H1 (cell line): ENCODE results near the gene UQCRQ. TPM values are rescaled to one million over a fixed set of nuclear protein-coding genes. Genes with fewer than 3 reads are reported as not detected.

ENCODE experiments used
- CTCF ChIA-PET: fragments of 300-600 bp; sonication (Branson Sonifier 250); formaldehyde crosslinking; loops from one replicate; lab custom pipeline; 2021; ENCODE audit not compliant: partially characterized antibody; lab: Charles Lee
- POLR2A ChIA-PET: fragments of 300-600 bp; sonication (Branson Sonifier 250); formaldehyde crosslinking; loops from one replicate; lab custom pipeline; 2021; ENCODE audit warnings: inconsistent platforms; ENCODE audit not compliant: partially characterized antibody; lab: Charles Lee
- DNase-seq, 2 experiments: peaks; one replicate each; pipeline versions ENCODE4 v3.0.0 to v3.0.0-alpha.2; 2010 to 2022; ENCODE audit warnings: low spot score in 2 of 2, low read depth in 1 of 2, mixed read lengths in 1 of 2
- FAIRE-seq: peaks from 2 replicates; lab custom pipeline; 2011; peaks lifted over from hg19 to GRCh38; lab: Jason Lieb, UNC
- H2AFZ ChIP-seq: 2 replicates; pipeline ENCODE4 v1.8.1; 2012; ENCODE audit warnings: low read length, inconsistent platforms
- H2AK5ac ChIP-seq: 2 replicates; pipeline ENCODE4 v1.6.1; 2013; ENCODE audit warnings: low read depth, low read length
- H2BK120ac ChIP-seq: replicated peaks from 2 replicates; pipeline ENCODE3; 2013; ENCODE audit warnings: low read depth, low read length, inconsistent platforms
- H2BK12ac ChIP-seq: 2 replicates; pipeline ENCODE4 v1.6.1; 2013; ENCODE audit warnings: low read depth, low read length
- H2BK15ac ChIP-seq: 2 replicates; pipeline ENCODE4 v1.6.1; 2013; ENCODE audit warnings: low read length
- H2BK20ac ChIP-seq: 2 replicates; pipeline ENCODE4 v1.6.1; 2013; ENCODE audit warnings: low read length
- H2BK5ac ChIP-seq: 2 replicates; pipeline ENCODE4 v1.6.1; 2013; ENCODE audit warnings: low read depth, low read length
- H3K14ac ChIP-seq: 2 replicates; pipeline ENCODE4 v1.6.1; 2013; ENCODE audit warnings: inconsistent platforms; ENCODE audit not compliant: insufficient read length
- H3K18ac ChIP-seq: 2 replicates; pipeline ENCODE4 v1.6.1; 2013; ENCODE audit warnings: low read length; ENCODE audit errors: extremely low read depth
- H3K23ac ChIP-seq: 2 replicates; pipeline ENCODE4 v1.6.1; 2013; ENCODE audit warnings: inconsistent platforms; ENCODE audit not compliant: insufficient read length
- H3K23me2 ChIP-seq: 2 replicates; pipeline ENCODE4 v1.6.1; 2013; ENCODE audit warnings: low read depth, low read length
- H3K27ac ChIP-seq: 2 replicates; pipeline ENCODE4 v1.6.1; 2011; ENCODE audit warnings: low read depth, low read length, inconsistent platforms
- H3K27me3 ChIP-seq, 4 experiments: replicated peaks in 1 of 4; 1 replicate in 1 of 4; 2 replicates in 3 of 4; pipeline versions ENCODE4 v1.6.1 to v1.8.1; 2011 to 2013; ENCODE audit warnings: low read length in 3 of 4, mild to moderate bottlenecking in 3 of 4, inconsistent platforms in 2 of 4, mixed read lengths in 2 of 4, moderate library complexity in 1 of 4; ENCODE audit not compliant: control insufficient read depth in 3 of 4, insufficient read depth in 3 of 4; ENCODE audit errors: extremely low read depth in 1 of 4
- H3K36me3 ChIP-seq, 4 experiments: 2 replicates each; pipeline versions ENCODE4 v1.6.1 to v1.8.1; 2011 to 2013; ENCODE audit warnings: mild to moderate bottlenecking in 4 of 4, low read length in 3 of 4, moderate library complexity in 2 of 4, control low read depth in 1 of 4, inconsistent platforms in 1 of 4; ENCODE audit not compliant: insufficient read depth in 4 of 4, control insufficient read depth in 2 of 4
- H3K4ac ChIP-seq: replicated peaks from 2 replicates; pipeline ENCODE3; 2013; ENCODE audit warnings: low read length, low read depth, mixed read lengths, inconsistent platforms; ENCODE audit not compliant: insufficient read length
- H3K4me1 ChIP-seq, 4 experiments: replicated peaks in 1 of 4; 1 replicate in 1 of 4; 2 replicates in 3 of 4; pipeline versions ENCODE4 v1.6.1 to v1.8.1; 2011 to 2013; ENCODE audit warnings: low read length in 3 of 4, inconsistent platforms in 2 of 4, mixed read lengths in 1 of 4; ENCODE audit not compliant: insufficient read depth in 4 of 4, control insufficient read depth in 3 of 4
- H3K4me2 ChIP-seq, 2 experiments: 2 replicates each; pipeline versions ENCODE4 v1.6.1 to v1.8.1; 2011 to 2013; ENCODE audit warnings: low read depth in 2 of 2, low read length in 2 of 2, control low read depth in 1 of 2, inconsistent platforms in 1 of 2, mild to moderate bottlenecking in 1 of 2; ENCODE audit not compliant: insufficient read depth in 1 of 2
- H3K4me3 ChIP-seq, 4 experiments: fragments of 200-600, 300-600 bp in 1 of 4; sonication (generic), shearing (Covaris generic), sonication (Bioruptor Twin) in 1 of 4; 2 replicates each; pipeline versions ENCODE4 v1.5.1 to v1.8.1; 2011 to 2016; ENCODE audit warnings: low read length in 4 of 4, low read depth in 3 of 4, control low read depth in 2 of 4, inconsistent platforms in 2 of 4, mild to moderate bottlenecking in 2 of 4, mixed read lengths in 1 of 4, moderate library complexity in 1 of 4; ENCODE audit not compliant: insufficient read depth in 2 of 4; ENCODE audit errors: extremely low read depth in 1 of 4
- H3K56ac ChIP-seq: replicated peaks from 2 replicates; pipeline ENCODE3; 2013; ENCODE audit warnings: low read depth, mild to moderate bottlenecking, mixed read lengths, low read length, inconsistent platforms; ENCODE audit not compliant: insufficient read length
- H3K79me1 ChIP-seq: 2 replicates; pipeline ENCODE4 v1.6.1; 2013; ENCODE audit warnings: low read depth, low read length, control low read depth
- H3K79me2 ChIP-seq, 2 experiments: 2 replicates each; pipeline versions ENCODE4 v1.6.1 to v1.8.1; 2012 to 2013; ENCODE audit warnings: low read length in 2 of 2, mild to moderate bottlenecking in 2 of 2, inconsistent platforms in 1 of 2; ENCODE audit not compliant: insufficient read depth in 2 of 2, control insufficient read depth in 1 of 2
- H3K9ac ChIP-seq, 4 experiments: replicated peaks in 1 of 4; 1 replicate in 1 of 4; 2 replicates in 3 of 4; pipeline versions ENCODE4 v1.6.1 to v1.8.1; 2011 to 2013; ENCODE audit warnings: low read depth in 3 of 4, low read length in 3 of 4, control low read depth in 2 of 4, mild to moderate bottlenecking in 2 of 4, moderate library complexity in 2 of 4, inconsistent platforms in 1 of 4; ENCODE audit errors: extremely low read depth in 1 of 4
- H3K9me3 ChIP-seq, 2 experiments: 2 replicates each; pipeline versions ENCODE4 v1.6.1 to v1.8.1; 2012 to 2013; ENCODE audit warnings: mild to moderate bottlenecking in 2 of 2, moderate library complexity in 2 of 2, control low read depth in 1 of 2, inconsistent platforms in 1 of 2, low read depth in 1 of 2, low read length in 1 of 2, mixed read lengths in 1 of 2; ENCODE audit not compliant: insufficient read depth in 2 of 2
- H4K20me1 ChIP-seq, 2 experiments: replicated peaks in 1 of 2; 2 replicates each; pipeline versions ENCODE3 to v1.8.1; 2011 to 2013; ENCODE audit warnings: inconsistent platforms in 2 of 2, low read length in 2 of 2, mild to moderate bottlenecking in 1 of 2; ENCODE audit not compliant: insufficient read depth in 2 of 2, control insufficient read depth in 1 of 2
- H4K5ac ChIP-seq: 2 replicates; pipeline ENCODE4 v1.6.1; 2013; ENCODE audit warnings: low read length, low read depth, mixed read lengths, inconsistent platforms; ENCODE audit not compliant: insufficient read length
- H4K8ac ChIP-seq: 2 replicates; pipeline ENCODE4 v1.8.0; 2013; ENCODE audit warnings: mild to moderate bottlenecking, moderate library complexity, low read length, inconsistent platforms; ENCODE audit not compliant: insufficient read depth; ENCODE audit errors: extremely low read depth
- H4K91ac ChIP-seq: replicated peaks from 2 replicates; pipeline ENCODE3; 2013; ENCODE audit warnings: low read length, mixed read lengths, inconsistent platforms; ENCODE audit not compliant: insufficient read length
- JUND ChIP-seq: IDR thresholded peaks from 2 replicates; pipeline ENCODE4 v1.6.1; 2011; ENCODE audit warnings: mild to moderate bottlenecking, improper control_type of control experiment, low read length
- YY1 ChIP-seq: IDR thresholded peaks from 2 replicates; pipeline ENCODE4 v1.6.1; 2011; ENCODE audit warnings: low read depth, mild to moderate bottlenecking, low read length
- WGBS, 2 experiments: shearing (Covaris generic) in 1 of 2; methylation state at CpG; one replicate each; pipeline versions ENCODE4 v1.1.6 to v1.1.7; 2013 to 2015; ENCODE audit warnings: low lambda C conversion rate in 2 of 2, mixed read lengths in 2 of 2, inconsistent platforms in 1 of 2, low coverage in 1 of 2, missing lambda C conversion rate in 1 of 2; ENCODE audit not compliant: insufficient replicate concordance in 2 of 2, insufficient coverage in 1 of 2, insufficient read length in 1 of 2; ENCODE audit errors: extremely low coverage in 1 of 2, missing lambda C conversion rate in 1 of 2; 5-methylcytosine and 5-hydroxymethylcytosine counted together
- polyA plus RNA-seq, 7 experiments: library from polyadenylated mRNA; depleted of rRNA in 3 of 7; stranded (reverse) in 5 of 7; unstranded in 2 of 7; fragments of >200 nt in 5 of 7; fragments of 200-250 nt in 2 of 7; gene quantifications; 1 replicate in 5 of 7; 2 replicates in 1 of 7; 4 replicates in 1 of 7; pipeline versions ENCODE4 v1.2.1 to v1.2.3, GENCODE V29; 2011 to 2013; ENCODE audit warnings: missing spikeins in 2 of 7, mixed read lengths in 2 of 7
- total RNA-seq: library from RNA; stranded (reverse); fragmentation: NEBNext Ultra II Directional; extraction: Animal tissue kit (Norgen Biotek cat#: 25700); gene quantifications from 2 replicates; pipeline ENCODE4 v1.2.1, GENCODE V29; 2021

UQCRQ gene
- total and polyA plus RNA-seq, 2 of the 8 experiments (the other 6 are each of a cell fraction or from before 2014, with no cell fraction given), result 177 to 293 TPM

DNA sequence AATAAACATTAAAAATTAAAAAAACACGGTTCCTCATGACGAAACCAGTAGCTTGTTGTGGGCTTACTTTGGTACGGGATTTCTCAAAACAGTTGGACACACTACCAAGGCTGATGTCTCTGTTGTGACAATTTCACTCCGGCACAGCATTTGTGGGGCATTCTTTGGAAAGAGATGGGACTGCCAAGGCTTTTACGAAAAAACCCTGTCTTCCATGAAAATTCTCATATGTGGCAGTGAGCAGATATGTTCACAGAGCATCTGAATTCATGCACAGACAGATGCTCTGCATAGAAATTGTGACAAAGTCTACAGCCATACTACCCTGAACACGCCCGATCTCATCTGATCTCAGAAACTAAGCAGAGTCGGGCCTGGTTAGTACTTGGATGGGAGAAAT, 18.2 kb upstream of the UQCRQ start:
- POLR2A ChIA-PET, result no interaction called here
- FAIRE-seq, result no peak

More for the DNA sequence above, 18.2 kb upstream of the UQCRQ start:
- H3K9me3 ChIP-seq, result no peaks in the 10 kb centered on the region
- no peaks in the 10 kb centered on the region for H3K4me1 ChIP-seq
- no peak overlapping the region for H2BK15ac ChIP-seq
- no peak overlapping the region for H2AFZ ChIP-seq
- H3K14ac ChIP-seq, result no peak overlapping the region
- 91% methylated on average over 8 of the region's 8 CpGs; no CpG with 5 or more reads in 1 of the 2 experiments for WGBS, 2 experiments
- H3K18ac ChIP-seq, result no peak overlapping the region
- H4K91ac ChIP-seq, result no peak overlapping the region
- H3K23me2 ChIP-seq, result no peaks in the 10 kb centered on the region
- DNase-seq, result no peak
- H3K4me3 ChIP-seq, result no peak overlapping the region
- H2BK5ac ChIP-seq, result no peak overlapping the region
- no peaks in the 10 kb centered on the region for H3K79me1 ChIP-seq
- H3K4ac ChIP-seq, result no peak overlapping the region
- no peak overlapping the region for H3K4me2 ChIP-seq
- no peak overlapping the region for H2AK5ac ChIP-seq
- CTCF ChIA-PET, result interaction anchor here (0.6 to 32.2 kb wide), 4 partner anchors 13 to 495 kb away, joined by 3 to 465 read pairs (median 7); partner anchors contain the start of gene SHROOM1
- no peak overlapping the region for H4K5ac ChIP-seq
- no peaks in the 10 kb centered on the region for H3K36me3 ChIP-seq
- H3K27me3 ChIP-seq, result no peaks in the 10 kb centered on the region
- no peaks in the 10 kb centered on the region for H4K20me1 ChIP-seq
- H3K23ac ChIP-seq, result no peak overlapping the region
- no peak overlapping the region for H3K27ac ChIP-seq
- H3K9ac ChIP-seq, result no peak overlapping the region
- no peak for TF ChIP-seq YY1
- TF ChIP-seq JUND, result no peak
- no peak overlapping the region for H2BK120ac ChIP-seq
- H2BK20ac ChIP-seq, result no peak overlapping the region
- no peak overlapping the region for H4K8ac ChIP-seq
- no peaks in the 10 kb centered on the region for H3K79me2 ChIP-seq
- no peak overlapping the region for H3K56ac ChIP-seq
- no peak overlapping the region for H2BK12ac ChIP-seq
